ENCODE data around the gene DMD. TPM values are rescaled to one million over a fixed set of nuclear protein-coding genes. Genes with fewer than 3 reads are reported as not detected.

DMD gene
- total and polyA plus RNA-seq, 2 of the 8 experiments (the other 6 are each of a cell fraction or from before 2014, with no cell fraction given): 4.8 to 7.4 TPM

DNA sequence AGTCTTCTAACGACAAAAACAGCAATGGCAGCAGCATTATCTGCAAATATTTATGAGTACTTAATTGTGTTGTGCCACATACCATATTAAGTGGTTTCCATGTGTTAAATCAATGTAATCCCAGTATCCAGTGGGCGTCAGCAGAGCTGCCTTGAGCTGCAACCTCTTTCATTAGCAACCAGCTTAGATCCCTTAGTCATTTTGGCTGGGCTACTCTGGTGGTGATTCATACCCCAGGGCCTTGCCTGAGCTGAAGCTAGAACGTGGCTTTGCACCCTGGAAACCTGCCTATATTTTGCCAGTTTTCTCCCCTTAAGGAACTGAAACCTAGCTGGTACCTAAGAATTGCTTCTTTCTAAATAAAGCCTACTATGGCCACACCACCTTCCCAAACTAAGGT is 1665.2 kb downstream of the DMD start:
- no peak for FAIRE-seq
- CTCF ChIA-PET (ENCODE audit: partially characterized antibody): no interaction called here
- H3K79me2 ChIP-seq (ENCODE audit: control insufficient read depth in 1 of 2, insufficient read depth in 2 of 2, low read length in 2 of 2): no peaks in the 10 kb centered on the region
- H3K18ac ChIP-seq (ENCODE audit: extremely low read depth, low read length): no peak overlapping the region
- no peak overlapping the region for H2BK5ac ChIP-seq (ENCODE audit: low read depth, low read length)
- no peaks in the 10 kb centered on the region for H3K27me3 ChIP-seq (replicated peaks in 1 of 4; ENCODE audit: control insufficient read depth in 3 of 4, extremely low read depth in 1 of 4, insufficient read depth in 3 of 4, low read length in 3 of 4)
- no peak overlapping the region for H3K9ac ChIP-seq (replicated peaks in 1 of 4; ENCODE audit: extremely low read depth in 1 of 4, low read depth in 3 of 4, low read length in 3 of 4)
- H3K4ac ChIP-seq (replicated peaks; ENCODE audit: insufficient read length, low read depth, low read length): no peak overlapping the region
- no peak overlapping the region for H3K4me3 ChIP-seq (ENCODE audit: extremely low read depth in 1 of 4, insufficient read depth in 2 of 4, low read depth in 3 of 4, low read length in 4 of 4)
- H3K4me2 ChIP-seq (ENCODE audit: insufficient read depth in 1 of 2, low read depth in 2 of 2, low read length in 2 of 2): no peak overlapping the region
- no peak overlapping the region for H2BK12ac ChIP-seq (ENCODE audit: low read depth, low read length)
- POLR2A ChIA-PET (ENCODE audit: partially characterized antibody): no interaction called here
- 74% methylated on average over 3 of the region's 3 CpGs; no CpG with 5 or more reads in 1 of the 2 experiments for WGBS, 2 experiments (ENCODE audit: extremely low coverage in 1 of 2, insufficient coverage in 1 of 2, insufficient read length in 1 of 2, insufficient replicate concordance in 2 of 2, low coverage in 1 of 2, low lambda C conversion rate in 2 of 2, missing lambda C conversion rate in 1 of 2)
- H3K9me3 ChIP-seq (ENCODE audit: insufficient read depth in 2 of 2, low read depth in 1 of 2, low read length in 1 of 2): no peaks in the 10 kb centered on the region
- no peak overlapping the region for H4K8ac ChIP-seq (ENCODE audit: extremely low read depth, insufficient read depth, low read length)
- no peaks in the 10 kb centered on the region; a peak in 2 of 7 replicates for H3K4me1 ChIP-seq (replicated peaks in 1 of 4; ENCODE audit: control insufficient read depth in 3 of 4, insufficient read depth in 4 of 4, low read length in 3 of 4)
- H2BK20ac ChIP-seq (ENCODE audit: low read length): no peak overlapping the region
- H3K36me3 ChIP-seq (ENCODE audit: control insufficient read depth in 2 of 4, insufficient read depth in 4 of 4, low read length in 3 of 4): no peaks in the 10 kb centered on the region
- H2BK15ac ChIP-seq (ENCODE audit: low read length): no peak overlapping the region
- no peak overlapping the region for H2BK120ac ChIP-seq (replicated peaks; ENCODE audit: low read depth, low read length)
- H4K5ac ChIP-seq (ENCODE audit: insufficient read length, low read depth, low read length): no peak overlapping the region
- H3K56ac ChIP-seq (replicated peaks; ENCODE audit: insufficient read length, low read depth, low read length): no peak overlapping the region
- no peaks in the 10 kb centered on the region for H4K20me1 ChIP-seq (replicated peaks in 1 of 2; ENCODE audit: control insufficient read depth in 1 of 2, insufficient read depth in 2 of 2, low read length in 2 of 2)
- H2AK5ac ChIP-seq (ENCODE audit: low read depth, low read length): no peak overlapping the region
- H2AFZ ChIP-seq (ENCODE audit: low read length): no peak overlapping the region
- no peak for DNase-seq (ENCODE audit: low read depth in 1 of 2, low spot score in 2 of 2)
- H3K23ac ChIP-seq (ENCODE audit: insufficient read length): no peak overlapping the region
- H3K27ac ChIP-seq (ENCODE audit: low read depth, low read length): no peak overlapping the region
- H3K23me2 ChIP-seq (ENCODE audit: low read depth, low read length): no peaks in the 10 kb centered on the region
- H4K91ac ChIP-seq (replicated peaks; ENCODE audit: insufficient read length, low read length): no peak overlapping the region
- no peaks in the 10 kb centered on the region for H3K79me1 ChIP-seq (ENCODE audit: low read depth, low read length)
- H3K14ac ChIP-seq (ENCODE audit: insufficient read length): no peak overlapping the region
- TF ChIP-seq CHD1 (IDR thresholded peaks at IDR 0.05; ENCODE audit: low read depth, low read length): no peak
- TF ChIP-seq NRF1 (IDR thresholded peaks at IDR 0.05; ENCODE audit: low read depth, low read length): no peak
- TF ChIP-seq HDAC6 (IDR thresholded peaks at IDR 0.05; ENCODE audit: low read depth, low read length): no peak
- TF ChIP-seq EGR1 (IDR thresholded peaks at IDR 0.05; ENCODE audit: borderline replicate concordance, low read depth, low read length): no peak
- TF ChIP-seq CTBP2 (IDR thresholded peaks at IDR 0.05; ENCODE audit: borderline replicate concordance, insufficient read depth, insufficient read length, low read length): no peak
- no peak for TF ChIP-seq POLR2AphosphoS5 (IDR thresholded peaks at IDR 0.05; ENCODE audit: low read depth, low read length)
- TF ChIP-seq SP2 (IDR thresholded peaks at IDR 0.05; ENCODE audit: low read length): no peak
- TF ChIP-seq MAFK (IDR thresholded peaks at IDR 0.05; ENCODE audit: low read depth, low read length): no peak
- no peak for TF ChIP-seq ZNF274 (IDR thresholded peaks at IDR 0.05; ENCODE audit: borderline replicate concordance, extremely low read depth, low read length)
- TF ChIP-seq JUN (IDR thresholded peaks at IDR 0.05; ENCODE audit: low read depth, low read length): no peak
- no peak for TF ChIP-seq TAF7 (optimal IDR thresholded peaks at IDR 0.05; ENCODE audit: borderline replicate concordance, low read depth, low read length)
- TF ChIP-seq RNF2 (IDR thresholded peaks at IDR 0.05; ENCODE audit: borderline replicate concordance, low read depth, low read length, missing control alignments, poor library complexity, severe bottlenecking): no peak
- TF ChIP-seq SP1 (IDR thresholded peaks at IDR 0.05; ENCODE audit: low read depth, low read length): no peak
- TF ChIP-seq SUZ12 (IDR thresholded peaks at IDR 0.05; ENCODE audit: low read length): no peak
- no peak for TF ChIP-seq RBBP5 (IDR thresholded peaks at IDR 0.05; ENCODE audit: borderline replicate concordance, low read depth, low read length)
- no peak for TF ChIP-seq YY1 (IDR thresholded peaks at IDR 0.05; ENCODE audit: low read depth, low read length)

All from H1 (cell line).